OCI-LY3 (cell line): ENCODE measurements around the gene OVOL2.

Source experiments
- H2AFZ ChIP-seq: fragments of 200-600, 300-600 bp; shearing (Covaris generic); 2 replicates; pipeline ENCODE4 v1.6.0; 2014; ENCODE audit warnings: antibody characterized with exemption, low read depth, low read length
- H3K27ac ChIP-seq: fragments of 200-600, 300-600 bp; sonication (generic); 2 replicates; pipeline ENCODE4 v1.5.1; 2014; ENCODE audit warnings: mild to moderate bottlenecking, low read length, moderate library complexity, mixed read lengths
- H3K27me3 ChIP-seq: fragments of 200-600, 300-600 bp; sonication (generic); 2 replicates; pipeline ENCODE4 v1.6.1; 2014; ENCODE audit warnings: low read depth, low read length, mixed read lengths
- H3K36me3 ChIP-seq: fragments of 200-600, 300-600 bp; sonication (generic); replicated peaks from 2 replicates; pipeline ENCODE3; 2014; ENCODE audit warnings: low read depth, low read length, mixed read lengths
- H3K4me1 ChIP-seq: fragments of 300-600, 200-600 bp; sonication (generic); 2 replicates; pipeline ENCODE4 v1.6.1; 2014; ENCODE audit warnings: low read length, mixed read lengths
- H3K4me2 ChIP-seq: fragments of 200-600, 300-600 bp; sonication (generic); 2 replicates; pipeline ENCODE4 v1.6.1; 2014; ENCODE audit warnings: low read length, mixed read lengths
- H3K4me3 ChIP-seq: fragments of 300-600, 200-600 bp; sonication (generic); 2 replicates; pipeline ENCODE4 v1.5.1; 2014; ENCODE audit warnings: antibody characterized with exemption, mild to moderate bottlenecking, low read length, moderate library complexity
- H3K79me2 ChIP-seq: fragments of 300-600, 200-600 bp; shearing (Covaris generic); 2 replicates; pipeline ENCODE4 v1.6.1; 2014; ENCODE audit warnings: mild to moderate bottlenecking, low read length, mixed read lengths
- H3K9ac ChIP-seq: fragments of 300-600, 200-600 bp; shearing (Covaris generic); 2 replicates; pipeline ENCODE4 v1.6.0; 2014; ENCODE audit warnings: mild to moderate bottlenecking, low read length, moderate library complexity
- H3K9me3 ChIP-seq: fragments of 200-600, 300-600 bp; shearing (Covaris generic); 2 replicates; pipeline ENCODE4 v1.6.1; 2014; ENCODE audit warnings: low read length, mixed read lengths; ENCODE audit not compliant: insufficient read depth
- H4K20me1 ChIP-seq: fragments of 200-600, 300-600 bp; sonication (generic); 2 replicates; pipeline ENCODE4 v1.6.1; 2016; ENCODE audit warnings: low read length, mixed read lengths; ENCODE audit not compliant: insufficient read depth
- EZH2phosphoT487 ChIP-seq: fragments of 200-600 bp; shearing (Covaris generic); IDR thresholded peaks from 2 replicates; pipeline ENCODE4 v1.6.1; 2018; ENCODE audit warnings: antibody characterized with exemption, mixed run types, low read depth
- TF ChIP-seq, protein P1 (sequence below): fragments of 200-600, 300-600 bp; sonication (generic); IDR thresholded peaks from 2 replicates; pipeline ENCODE4 v1.5.1; 2014; ENCODE audit warnings: antibody characterized with exemption, low read length, low read depth

Gene OVOL2

GRCh38 chr20:18079756-18080353 is 22.1 kb upstream of the OVOL2 start:
- no peak overlapping the region for H3K27ac ChIP-seq
- H3K9ac ChIP-seq: no peak overlapping the region
- no peaks in the 10 kb centered on the region for H3K9me3 ChIP-seq
- peaks cover 7% of the 10 kb centered on the region; the same call in 1 of the 2 replicates for H3K27me3 ChIP-seq
- H3K4me3 ChIP-seq: no peak overlapping the region
- TF ChIP-seq EZH2phosphoT487: no peak
- TF ChIP-seq, protein P1, sequence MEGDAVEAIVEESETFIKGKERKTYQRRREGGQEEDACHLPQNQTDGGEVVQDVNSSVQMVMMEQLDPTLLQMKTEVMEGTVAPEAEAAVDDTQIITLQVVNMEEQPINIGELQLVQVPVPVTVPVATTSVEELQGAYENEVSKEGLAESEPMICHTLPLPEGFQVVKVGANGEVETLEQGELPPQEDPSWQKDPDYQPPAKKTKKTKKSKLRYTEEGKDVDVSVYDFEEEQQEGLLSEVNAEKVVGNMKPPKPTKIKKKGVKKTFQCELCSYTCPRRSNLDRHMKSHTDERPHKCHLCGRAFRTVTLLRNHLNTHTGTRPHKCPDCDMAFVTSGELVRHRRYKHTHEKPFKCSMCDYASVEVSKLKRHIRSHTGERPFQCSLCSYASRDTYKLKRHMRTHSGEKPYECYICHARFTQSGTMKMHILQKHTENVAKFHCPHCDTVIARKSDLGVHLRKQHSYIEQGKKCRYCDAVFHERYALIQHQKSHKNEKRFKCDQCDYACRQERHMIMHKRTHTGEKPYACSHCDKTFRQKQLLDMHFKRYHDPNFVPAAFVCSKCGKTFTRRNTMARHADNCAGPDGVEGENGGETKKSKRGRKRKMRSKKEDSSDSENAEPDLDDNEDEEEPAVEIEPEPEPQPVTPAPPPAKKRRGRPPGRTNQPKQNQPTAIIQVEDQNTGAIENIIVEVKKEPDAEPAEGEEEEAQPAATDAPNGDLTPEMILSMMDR: no peak
- no peak overlapping the region for H3K4me2 ChIP-seq
- H3K36me3 ChIP-seq: no peaks in the 10 kb centered on the region
- H4K20me1 ChIP-seq: no peaks in the 10 kb centered on the region
- no peaks in the 10 kb centered on the region for H3K79me2 ChIP-seq
- no peaks in the 10 kb centered on the region for H3K4me1 ChIP-seq
- H2AFZ ChIP-seq: no peak overlapping the region

DNA sequence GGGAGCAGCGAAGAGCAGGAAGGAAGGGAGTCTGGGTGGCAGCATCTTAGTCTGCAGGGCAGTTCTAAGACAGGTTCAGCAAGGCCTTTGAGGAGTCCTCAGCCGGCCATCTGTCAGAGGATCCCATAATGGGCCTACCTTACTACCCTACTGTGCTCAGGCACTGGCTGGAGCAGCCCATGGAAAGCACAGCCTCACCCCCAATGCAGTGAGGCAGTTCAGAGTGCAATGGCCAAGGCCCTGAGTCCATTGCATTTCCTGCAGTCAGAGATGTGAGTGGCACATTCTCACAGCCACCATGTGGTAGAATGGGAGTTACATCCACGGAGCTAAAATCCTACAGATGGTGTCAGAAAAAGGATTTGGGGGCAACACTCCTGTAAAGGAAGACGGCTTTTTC is 19.4 kb upstream of the OVOL2 start:
- Histone ChIP-seq H3K4me3 (no peak overlapping the region), H3K79me2 (no peaks in the 10 kb centered on the region), H3K9ac (no peak overlapping the region), H3K36me3 (no peaks in the 10 kb centered on the region), H3K4me2 (no peak overlapping the region), H2AFZ (no peak overlapping the region), H3K27ac (no peak overlapping the region), H3K9me3 (no peaks in the 10 kb centered on the region), H3K4me1 (no peaks in the 10 kb centered on the region), H3K27me3 (peaks cover 2% of the 10 kb centered on the region; the same call in 1 of the 2 replicates), H4K20me1 (no peaks in the 10 kb centered on the region)
- TF ChIP-seq EZH2phosphoT487: no peak
- TF ChIP-seq, protein P1: no peak

GRCh38 chr20:18072532-18072931 is 14.8 kb upstream of the OVOL2 start:
- Histone ChIP-seq H4K20me1 (no peaks in the 10 kb centered on the region), H3K9ac (no peak overlapping the region), H3K79me2 (no peaks in the 10 kb centered on the region), H3K36me3 (no peaks in the 10 kb centered on the region), H3K27ac (no peak overlapping the region), H3K4me1 (no peaks in the 10 kb centered on the region), H3K4me3 (no peak overlapping the region), H3K9me3 (no peaks in the 10 kb centered on the region), H2AFZ (no peak overlapping the region), H3K27me3 (peaks cover 2% of the 10 kb centered on the region; the same call in 1 of the 2 replicates), H3K4me2 (no peak overlapping the region)
- TF ChIP-seq, protein P1: no peak
- TF ChIP-seq EZH2phosphoT487: no peak

- Histone ChIP-seq H3K4me1 (no peaks in the 10 kb centered on the region), H3K79me2 (no peaks in the 10 kb centered on the region), H3K4me3 (no peak overlapping the region), H3K4me2 (no peak overlapping the region), H3K9me3 (no peaks in the 10 kb centered on the region), H3K27ac (no peak overlapping the region), H3K36me3 (no peaks in the 10 kb centered on the region), H3K27me3 (peaks cover 8% of the 10 kb centered on the region; the same call in 1 of the 2 replicates), H3K9ac (no peak overlapping the region), H2AFZ (no peak overlapping the region), H4K20me1 (no peaks in the 10 kb centered on the region)
- no peak for TF ChIP-seq EZH2phosphoT487
These were observed 9.0 kb upstream of the OVOL2 start for GRCh38 chr20:18066421-18067333.
